GM12873 (cell line): ENCODE results near the gene MEGF9.

ENCODE experiments used
- CTCF ChIP-seq: IDR thresholded peaks from 2 replicates; pipeline ENCODE4 v1.5.1; 2012; ENCODE audit warnings: low read depth, mild to moderate bottlenecking, moderate library complexity, low read length, control low read depth; ENCODE audit not compliant: insufficient read depth; ENCODE audit errors: missing control alignments

The MEGF9 gene

GRCh38 chr9:120655005-120655622 is 59.2 kb downstream of the MEGF9 start:
- TF ChIP-seq CTCF: no peak

GRCh38 chr9:120654272-120654671 is 60.0 kb downstream of the MEGF9 start:
- no peak for TF ChIP-seq CTCF

- no peak for TF ChIP-seq CTCF
Observed at GRCh38 chr9:120653762-120654161, 60.5 kb downstream of the MEGF9 start.

GRCh38 chr9:120652934-120653333 is 61.3 kb downstream of the MEGF9 start:
- TF ChIP-seq CTCF: no peak

GRCh38 chr9:120650352-120650751 is 63.9 kb downstream of the MEGF9 start:
- TF ChIP-seq CTCF: no peak

- TF ChIP-seq CTCF: no peak
Observed at GRCh38 chr9:120648581-120649197, 65.6 kb downstream of the MEGF9 start.

- TF ChIP-seq CTCF: no peak
Observed at GRCh38 chr9:120646948-120647347, 67.3 kb downstream of the MEGF9 start.
